Mucosa of rectum (tissue), 2 donors: ENCODE results near the gene SLC1A4.
"Not testable (repeated sequence)": the region's sequence is repeated elsewhere in the genome, so short reads cannot be mapped to it uniquely, and the experiment has no call there.

Experiments used
- H3K27ac ChIP-seq, 2 donors: one replicate each; pipeline ENCODE4 v1.7.0; 2013; ENCODE audit warnings: inconsistent platforms in 2 of 2, low read depth in 2 of 2, low read length in 2 of 2
- H3K27me3 ChIP-seq, 2 donors: one replicate each; pipeline ENCODE4 v1.7.0; 2013; ENCODE audit warnings: low read length in 2 of 2; ENCODE audit not compliant: control insufficient read depth in 2 of 2, insufficient read depth in 2 of 2
- H3K36me3 ChIP-seq, 2 donors: one replicate each; pipeline ENCODE4 v1.7.0; 2013; ENCODE audit warnings: low read length in 2 of 2; ENCODE audit not compliant: control insufficient read depth in 2 of 2, insufficient read depth in 2 of 2
- H3K4me1 ChIP-seq, 2 donors: one replicate each; pipeline ENCODE4 v1.7.0; 2013; ENCODE audit warnings: low read length in 2 of 2, mild to moderate bottlenecking in 1 of 2; ENCODE audit not compliant: control insufficient read depth in 2 of 2, insufficient read depth in 2 of 2
- H3K4me3 ChIP-seq, 2 donors: one replicate each; pipeline ENCODE4 v1.7.0; 2013; ENCODE audit warnings: low read length in 2 of 2
- H3K9ac ChIP-seq, 2 donors: one replicate each; pipeline ENCODE4 v1.7.0; 2013; ENCODE audit warnings: low read length in 2 of 2, low read depth in 1 of 2, mild to moderate bottlenecking in 1 of 2
- H3K9me3 ChIP-seq, 2 donors: one replicate each; pipeline ENCODE4 v1.7.0; 2013; ENCODE audit warnings: low read length in 2 of 2; ENCODE audit not compliant: control insufficient read depth in 2 of 2
- donor health status: healthy.
- donor health status: Normal muscosa, but diverticular disease.

SLC1A4 gene

GRCh38 chr2:65031341-65032018 lies 42.3 kb downstream of the SLC1A4 start:
- Histone ChIP-seq H3K27ac (peak overlapping the region; percentile 86 to 90), H3K9ac (peak overlapping the region; percentile 45 to 57), H3K4me1 (peaks cover 22 to 29% of the 10 kb centered on the region in 2 donors), H3K9me3 (no peaks in the 10 kb centered on the region), H3K4me3 (peak overlapping the region; percentile 33 to 69), H3K27me3 (no peaks in the 10 kb centered on the region), H3K36me3 (no peaks in the 10 kb centered on the region)

DNA sequence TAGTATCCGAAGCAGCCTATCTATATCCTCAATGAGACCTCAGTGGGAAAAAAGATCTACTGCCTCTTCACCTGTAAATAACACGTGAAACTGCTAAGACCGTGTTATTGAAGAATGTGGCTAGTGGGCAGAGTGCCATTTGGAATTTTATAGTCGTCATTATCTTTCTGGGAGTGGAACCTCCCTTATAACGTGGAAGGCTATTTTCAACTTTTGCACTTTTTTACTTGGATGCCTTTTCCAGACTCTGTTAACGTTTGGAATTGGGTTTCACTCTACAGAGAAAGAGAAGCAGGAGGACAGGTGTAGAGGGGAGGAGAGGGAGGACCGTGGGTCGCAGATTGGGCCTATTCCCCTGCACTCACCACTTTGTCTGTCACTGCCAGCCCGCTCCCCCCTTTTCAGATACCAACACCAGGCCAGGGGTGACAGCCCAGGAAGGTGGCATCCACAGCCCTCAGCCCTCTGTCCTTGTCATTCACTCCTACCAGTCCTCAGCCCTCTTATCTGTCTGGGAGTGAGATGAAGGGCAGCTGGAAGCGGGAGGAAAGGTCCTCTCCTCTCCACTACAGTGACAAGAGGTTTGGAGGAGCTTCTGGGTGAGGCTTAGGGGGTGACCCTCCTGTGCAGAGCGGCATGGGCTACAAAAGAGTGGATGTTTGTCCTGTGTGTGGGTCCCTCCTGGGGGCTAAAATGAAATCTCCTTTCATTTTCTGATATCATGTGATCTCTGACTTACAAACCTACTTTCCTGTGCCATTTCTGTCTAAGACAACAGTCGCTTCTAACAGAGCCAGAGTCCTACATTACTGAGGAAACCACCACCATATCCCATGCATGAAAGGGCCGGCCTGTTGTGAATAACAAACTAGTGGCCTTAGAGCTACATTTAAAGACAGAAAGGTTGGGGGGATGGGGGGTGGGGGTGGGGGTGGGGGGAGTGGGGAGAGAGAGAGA lies 43.1 kb downstream of the SLC1A4 start:
- Histone ChIP-seq H3K36me3 (no peaks in the 10 kb centered on the region), H3K4me3 (peak overlapping the region; percentile 33 to 69), H3K9me3 (no peaks in the 10 kb centered on the region), H3K9ac (peak overlapping the region; percentile 57 to 62), H3K27me3 (no peaks in the 10 kb centered on the region), H3K4me1 (peaks cover 22 to 29% of the 10 kb centered on the region in 2 donors), H3K27ac (peak overlapping the region; percentile 86 to 90)

GRCh38 chr2:65033178-65033577 lies 44.0 kb downstream of the SLC1A4 start:
- H3K9ac ChIP-seq: no peak overlapping the region
- H3K9me3 ChIP-seq: no peaks in the 10 kb centered on the region
- no peaks in the 10 kb centered on the region for H3K27me3 ChIP-seq
- H3K36me3 ChIP-seq: peaks cover 0 to 3% of the 10 kb centered on the region in 2 donors
- H3K4me3 ChIP-seq: no peak overlapping the region
- H3K4me1 ChIP-seq: peaks cover 22 to 29% of the 10 kb centered on the region in 2 donors
- no peak overlapping the region for H3K27ac ChIP-seq

DNA sequence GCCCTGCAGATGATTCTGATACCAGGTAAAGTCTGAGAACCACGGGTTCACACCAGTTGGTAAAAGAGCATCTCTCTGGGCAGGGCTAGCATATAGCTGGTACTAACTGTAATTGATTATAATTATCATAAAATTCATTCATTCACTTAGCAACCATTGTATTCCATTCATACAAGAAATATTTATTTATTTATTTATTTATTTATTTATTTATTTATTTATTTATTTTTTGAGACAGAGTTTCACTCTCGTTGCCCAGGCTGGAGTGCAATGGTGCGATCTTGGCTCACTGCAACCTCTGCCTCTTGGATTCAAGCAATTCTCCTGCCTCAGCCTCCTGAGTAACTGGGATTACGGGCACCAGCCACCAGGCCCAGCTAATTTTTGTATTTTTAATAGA lies 44.5 kb downstream of the SLC1A4 start:
- not testable (repeated sequence) for H3K27ac ChIP-seq, H3K9ac ChIP-seq, H3K27me3 ChIP-seq, H3K4me3 ChIP-seq, H3K9me3 ChIP-seq, H3K36me3 ChIP-seq
- peaks cover 22 to 29% of the 10 kb centered on the region in 2 donors for H3K4me1 ChIP-seq

GRCh38 chr2:65035351-65035943 lies 46.2 kb downstream of the SLC1A4 start:
- H3K4me1 ChIP-seq: peaks cover 18 to 28% of the 10 kb centered on the region in 2 donors
- H3K27ac ChIP-seq: no peak overlapping the region
- H3K9me3 ChIP-seq: no peaks in the 10 kb centered on the region

GRCh38 chr2:65037178-65037577 lies 48.0 kb downstream of the SLC1A4 start:
- Histone ChIP-seq H3K9me3 (no peaks in the 10 kb centered on the region), H3K4me3 (no peak overlapping the region), H3K4me1 (peaks cover 6 to 14% of the 10 kb centered on the region in 2 donors), H3K27me3 (no peaks in the 10 kb centered on the region), H3K36me3 (peaks cover 0 to 3% of the 10 kb centered on the region in 2 donors), H3K9ac (no peak overlapping the region), H3K27ac (no peak overlapping the region)

More at GRCh38 chr2:65035351-65035943, 46.2 kb downstream of the SLC1A4 start:
- Histone ChIP-seq H3K9ac (no peak overlapping the region), H3K27me3 (no peaks in the 10 kb centered on the region), H3K36me3 (peaks cover 0 to 3% of the 10 kb centered on the region in 2 donors), H3K4me3 (no peak overlapping the region)

- Histone ChIP-seq H3K9me3 (peaks cover 0 to 2% of the 10 kb centered on the region in 2 donors), H3K36me3 (peaks cover 0 to 5% of the 10 kb centered on the region in 2 donors), H3K27me3 (no peaks in the 10 kb centered on the region)
These were observed 50.4 kb downstream of the SLC1A4 start for GRCh38 chr2:65039640-65040039.

GRCh38 chr2:65040400-65041261 lies 51.4 kb downstream of the SLC1A4 start:
- H3K9ac ChIP-seq: peak overlapping the region in 1 of 2 donors; percentile 42
- H3K27me3 ChIP-seq: no peaks in the 10 kb centered on the region

More at GRCh38 chr2:65039640-65040039, 50.4 kb downstream of the SLC1A4 start:
- H3K4me1 ChIP-seq: peaks cover 2 to 4% of the 10 kb centered on the region in 2 donors
- H3K9ac ChIP-seq: no peak overlapping the region
- H3K4me3 ChIP-seq: no peak overlapping the region
- no peak overlapping the region for H3K27ac ChIP-seq

GRCh38 chr2:65043001-65043400 lies 53.8 kb downstream of the SLC1A4 start:
- H3K36me3 ChIP-seq: peaks cover 0 to 7% of the 10 kb centered on the region in 2 donors
- H3K9me3 ChIP-seq: peaks cover 0 to 2% of the 10 kb centered on the region in 2 donors
- H3K9ac ChIP-seq: no peak overlapping the region
- H3K4me3 ChIP-seq: no peak overlapping the region
- no peak overlapping the region for H3K27ac ChIP-seq
- H3K4me1 ChIP-seq: peaks cover 0 to 4% of the 10 kb centered on the region in 2 donors
- no peaks in the 10 kb centered on the region for H3K27me3 ChIP-seq

More at GRCh38 chr2:65040400-65041261, 51.4 kb downstream of the SLC1A4 start:
- Histone ChIP-seq H3K27ac (no peak overlapping the region), H3K9me3 (peaks cover 0 to 2% of the 10 kb centered on the region in 2 donors), H3K4me1 (peaks cover 0 to 4% of the 10 kb centered on the region in 2 donors), H3K36me3 (peaks cover 0 to 6% of the 10 kb centered on the region in 2 donors), H3K4me3 (peak overlapping the region; percentile 6 to 13)
